Stimulated activated CD4-positive, alpha-beta T cell treated with anti-CD3 and anti-CD28 coated beads, Interleukin-12 subunit alpha, Interleukin-12 subunit beta, amount 100 ng/mL, for 4 hours (primary cell): ENCODE results near the gene ABTB1.

Experiments
- DNase-seq: peaks from one replicate; pipeline ENCODE4 v3.0.0-alpha.2; 2020

The ABTB1 gene

DNA sequence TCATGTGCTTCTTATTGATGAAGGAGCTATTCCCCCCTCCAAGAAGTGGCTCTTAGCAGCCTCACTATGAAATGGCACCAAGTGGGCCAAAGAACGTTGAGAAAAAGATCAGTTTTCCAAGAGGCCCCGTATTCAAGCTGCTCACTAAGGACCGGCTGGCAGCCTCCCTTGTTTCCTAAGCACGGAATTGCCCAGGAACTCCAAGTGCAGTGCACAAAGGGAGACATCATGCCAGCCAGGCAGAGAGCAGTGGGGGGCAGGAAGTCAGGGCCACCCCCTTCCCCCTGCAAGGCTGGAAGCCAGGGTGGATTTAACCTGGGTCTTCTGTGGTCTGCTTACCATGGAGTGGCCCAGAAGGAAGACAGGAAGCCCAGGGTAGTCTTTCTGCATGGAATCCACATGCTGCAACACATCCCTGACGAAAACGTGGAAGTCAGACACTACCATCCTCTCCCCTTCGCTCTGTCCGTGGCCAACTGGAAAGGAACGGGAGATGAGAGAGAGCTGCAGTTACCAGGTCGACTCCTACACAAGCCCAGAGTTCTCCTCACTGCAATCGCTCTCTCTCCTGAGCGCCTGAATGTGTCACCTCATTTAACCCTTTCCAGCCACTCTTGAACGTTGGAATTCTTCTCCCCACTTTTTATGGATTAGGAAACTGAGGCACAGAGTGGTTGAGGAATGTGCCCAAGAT lies 49.5 kb downstream of the ABTB1 start:
- no peak for DNase-seq

DNA sequence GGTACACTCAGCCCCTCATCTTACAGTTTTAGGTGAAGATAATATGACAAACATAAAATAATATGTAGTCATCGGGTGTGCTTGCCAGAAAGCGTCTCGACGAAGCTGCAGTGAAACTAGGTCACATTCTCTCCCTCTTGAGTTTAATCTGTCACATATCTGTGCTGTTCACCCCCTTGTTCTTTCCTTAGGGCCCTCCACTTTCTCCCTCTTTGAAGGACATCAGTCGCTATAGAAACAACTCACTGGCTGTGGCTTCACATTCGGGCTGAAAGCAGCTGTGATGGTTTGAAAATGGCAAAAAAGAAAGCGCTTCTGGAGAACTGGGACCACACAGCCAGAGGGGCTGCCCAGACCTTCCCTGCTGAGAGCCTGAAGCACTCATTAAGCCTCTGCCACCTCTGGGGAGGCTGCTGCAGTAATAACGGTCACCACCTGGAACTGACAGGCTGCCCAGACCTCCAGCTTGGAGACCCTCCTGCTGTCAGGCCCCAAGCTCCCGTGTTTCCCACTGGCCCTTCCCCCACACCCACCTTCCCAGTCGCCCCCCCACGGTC lies 50.3 kb downstream of the ABTB1 start:
- no peak for DNase-seq

DNA sequence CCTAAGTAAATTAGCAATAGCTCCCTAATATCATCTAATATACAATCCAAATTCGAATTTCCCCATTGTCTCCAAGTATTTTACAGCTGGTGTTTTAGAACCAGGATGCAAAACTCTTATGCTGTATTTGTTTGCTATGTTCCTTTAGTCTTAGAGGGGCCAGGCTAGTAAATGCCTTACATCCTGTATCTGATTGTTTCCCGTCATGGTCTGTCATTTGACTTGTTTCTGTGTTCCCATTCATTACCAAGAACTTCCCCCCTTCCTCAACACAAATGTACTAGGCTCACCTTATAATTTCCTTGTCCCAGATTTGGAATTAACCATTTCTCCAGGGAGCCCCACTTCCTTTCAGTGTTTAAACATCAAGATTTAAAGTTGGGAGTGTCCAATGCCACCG lies 54.1 kb downstream of the ABTB1 start:
- DNase-seq: no peak

DNA sequence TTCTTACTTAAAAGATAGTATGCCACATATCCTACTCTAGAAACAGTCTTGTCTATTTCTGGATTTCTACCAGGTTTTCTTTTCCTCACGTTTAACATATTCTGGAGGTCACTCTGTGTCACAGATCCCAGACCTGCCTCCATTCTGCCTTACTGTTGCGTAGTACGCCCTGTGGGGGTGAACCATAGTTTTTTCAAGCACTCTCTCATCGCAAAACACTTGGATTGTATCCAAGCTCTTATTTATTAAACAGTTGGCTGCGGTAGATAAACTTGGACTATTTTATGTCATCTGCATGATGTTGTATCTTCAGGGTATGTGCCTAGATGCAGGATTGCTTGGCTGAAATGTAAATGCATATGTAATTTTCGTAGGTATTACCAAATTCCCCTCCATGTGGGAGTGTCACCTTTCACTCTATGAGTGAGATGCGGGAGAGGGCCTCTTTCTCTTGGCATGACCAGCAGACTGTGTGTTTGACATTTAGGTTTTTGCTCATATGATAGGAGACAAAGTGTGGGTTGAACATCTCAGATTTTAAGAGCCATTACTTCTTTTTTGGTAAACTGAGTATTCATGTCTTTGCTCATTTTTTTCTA lies 55.8 kb downstream of the ABTB1 start:
- no peak for DNase-seq

DNA sequence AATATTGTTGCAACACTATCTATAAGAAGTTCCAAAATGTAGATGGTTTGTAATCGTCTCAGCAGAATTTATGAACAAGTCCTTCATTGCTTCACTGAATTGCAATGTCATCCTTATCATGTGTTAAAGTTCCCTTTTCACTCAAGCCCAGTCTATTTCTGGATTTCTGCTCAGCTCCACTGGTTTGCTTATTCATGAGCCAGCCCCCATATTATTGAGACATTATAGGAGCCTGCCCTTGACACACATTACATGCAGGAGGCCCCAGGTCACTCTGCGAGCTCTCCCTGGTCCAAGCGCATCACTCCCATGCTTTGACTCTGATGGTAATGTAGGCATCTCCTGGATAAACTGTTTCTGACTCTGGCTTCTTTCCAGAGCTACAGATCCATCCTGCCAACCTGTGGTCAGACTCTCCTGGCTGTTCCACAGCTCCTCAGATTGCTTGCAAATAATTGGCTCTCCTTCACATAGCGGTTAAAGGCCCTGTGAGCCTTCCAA lies 56.9 kb downstream of the ABTB1 start:
- no peak for DNase-seq

DNA sequence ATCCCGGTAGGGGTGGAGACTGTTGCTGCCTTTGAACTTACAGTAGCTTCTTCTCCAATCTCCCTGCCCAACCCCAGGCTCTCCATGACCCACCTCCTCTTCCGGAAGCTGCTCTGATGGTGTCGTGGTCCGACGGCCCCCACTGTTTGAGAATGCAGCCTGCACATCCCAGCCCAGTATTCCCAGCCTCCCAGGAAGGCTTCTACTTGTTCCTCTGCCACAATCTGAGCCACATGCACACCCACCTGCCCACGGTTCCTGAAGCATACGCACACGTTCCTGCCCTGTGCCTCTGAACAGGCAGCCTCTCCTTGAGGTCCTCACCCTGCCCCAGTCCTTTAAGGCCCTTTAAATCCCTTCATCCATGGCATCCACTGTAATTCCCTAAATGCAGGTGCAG lies 57.4 kb downstream of the ABTB1 start:
- DNase-seq: no peak
